ENCODE results near the gene SCARB1. TPM values are rescaled to one million over a fixed set of nuclear protein-coding genes. Genes with fewer than 3 reads are reported as not detected.

The SCARB1 gene
- total and polyA plus RNA-seq, 9 donors: 20.8 to 1,262 (median 81.7) TPM

GRCh38 chr12:124756166-124756565 lies 107.5 kb downstream of the SCARB1 start:
- no peaks in the 10 kb centered on the region for H3K4me1 ChIP-seq (ENCODE audit: insufficient read depth)
- DNase-seq: no peak

GRCh38 chr12:124755801-124756148 lies 107.9 kb downstream of the SCARB1 start:
- H3K27ac ChIP-seq: peak overlapping the region in 1 of 2 donors; percentile 77
- no peak overlapping the region for H3K4me3 ChIP-seq
- no peaks in the 10 kb centered on the region for H3K4me1 ChIP-seq (ENCODE audit: insufficient read depth)
- intact Hi-C loops (cut with DNase I): no loop called here
- no peaks in the 10 kb centered on the region for H3K9me3 ChIP-seq
- 80 to 83% (median 81%) methylated on average over 8 of the region's 8 CpGs for WGBS, 3 donors
- H3K27me3 ChIP-seq: no peaks in the 10 kb centered on the region
- no peaks in the 10 kb centered on the region for H3K36me3 ChIP-seq
- TF ChIP-seq CTCF (IDR thresholded peaks at IDR 0.05): no peak
- TF ChIP-seq POLR2A (IDR thresholded peaks at IDR 0.05): no peak
- TF ChIP-seq EP300 (IDR thresholded peaks at IDR 0.05): no peak
- DNase-seq: no peak

More at GRCh38 chr12:124756166-124756565, 107.5 kb downstream of the SCARB1 start:
- H3K4me3 ChIP-seq: no peak overlapping the region
- TF ChIP-seq CTCF (IDR thresholded peaks at IDR 0.05): no peak
- TF ChIP-seq POLR2A (IDR thresholded peaks at IDR 0.05): no peak
- TF ChIP-seq EP300 (IDR thresholded peaks at IDR 0.05): no peak
- intact Hi-C loops (cut with DNase I): no loop called here
- H3K27me3 ChIP-seq: no peaks in the 10 kb centered on the region
- WGBS, 3 donors: 73 to 86% (median 77%) methylated on average over 6 of the region's 6 CpGs
- H3K9me3 ChIP-seq: no peaks in the 10 kb centered on the region
- H3K36me3 ChIP-seq: no peaks in the 10 kb centered on the region
- H3K27ac ChIP-seq: no peak overlapping the region

- WGBS, 3 donors: 10 to 24% (median 17%) methylated on average over 20 of the region's 20 CpGs
- Histone ChIP-seq H3K36me3 (no peaks in the 10 kb centered on the region), H3K4me1 (ENCODE audit: insufficient read depth) (no peaks in the 10 kb centered on the region), H3K4me3 (no peak overlapping the region), H3K27me3 (no peaks in the 10 kb centered on the region), H3K27ac (peak overlapping the region; percentile 57 to 77), H3K9me3 (no peaks in the 10 kb centered on the region)
- peak; percentile 80 to 90 (median 88) for DNase-seq
- TF ChIP-seq EP300 (IDR thresholded peaks at IDR 0.05) (no peak), POLR2A (IDR thresholded peaks at IDR 0.05) (no peak), CTCF (IDR thresholded peaks at IDR 0.05) (no peak)
- intact Hi-C loops (cut with DNase I): no loop called here
Measured at GRCh38 chr12:124754949-124755800, 108.5 kb downstream of the SCARB1 start.

GRCh38 chr12:124754491-124754890 lies 109.2 kb downstream of the SCARB1 start:
- peak overlapping the region; percentile 57 to 77 for H3K27ac ChIP-seq
- H3K27me3 ChIP-seq: no peaks in the 10 kb centered on the region
- H3K4me1 ChIP-seq (ENCODE audit: insufficient read depth): no peaks in the 10 kb centered on the region
- H3K9me3 ChIP-seq: no peaks in the 10 kb centered on the region
- 78 to 84% (median 84%) methylated on average over 7 of the region's 7 CpGs for WGBS, 3 donors
- no peak overlapping the region for H3K4me3 ChIP-seq
- DNase-seq: peak in 1 of 5 donors; percentile 33
- H3K36me3 ChIP-seq: no peaks in the 10 kb centered on the region
- TF ChIP-seq CTCF (IDR thresholded peaks at IDR 0.05) (no peak), POLR2A (IDR thresholded peaks at IDR 0.05) (no peak), EP300 (IDR thresholded peaks at IDR 0.05) (no peak)
- intact Hi-C loops (cut with DNase I): no loop called here
